CD4-positive, alpha-beta T cell treated with Interleukin-12 subunit alpha and Interleukin-12 subunit beta, for 1 hour (primary cell): ENCODE measurements around the gene MGA.
"Not testable (repeated sequence)": the region's sequence is repeated elsewhere in the genome, so short reads cannot be mapped to it uniquely, and the experiment has no call there.

Experiments used
- DNase-seq: peaks from one replicate; pipeline ENCODE4 v3.0.0-alpha.2; 2020

MGA gene

GRCh38 chr15:41728061-41728460 is 67.9 kb downstream of the MGA start:
- not testable (repeated sequence) for DNase-seq

DNA sequence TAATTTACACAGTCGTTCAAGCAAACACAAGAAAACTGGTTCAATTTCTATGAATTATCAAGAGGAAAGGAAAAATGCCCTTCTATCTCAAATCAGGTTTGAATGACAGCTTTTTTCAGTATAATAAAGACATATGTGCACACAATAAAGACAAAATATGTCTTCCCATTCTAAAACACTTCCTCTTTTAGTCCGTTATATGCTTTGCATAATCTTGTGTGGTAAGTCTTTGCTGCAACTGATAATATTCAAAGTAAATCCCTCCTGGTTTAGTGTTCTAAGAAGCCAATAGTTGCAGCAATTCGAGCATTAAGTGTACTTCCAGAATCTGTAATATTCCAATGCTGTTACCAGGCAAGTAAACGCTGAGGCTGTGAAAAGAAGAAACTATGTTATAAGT is 70.3 kb downstream of the MGA start:
- DNase-seq, result no peak

DNA sequence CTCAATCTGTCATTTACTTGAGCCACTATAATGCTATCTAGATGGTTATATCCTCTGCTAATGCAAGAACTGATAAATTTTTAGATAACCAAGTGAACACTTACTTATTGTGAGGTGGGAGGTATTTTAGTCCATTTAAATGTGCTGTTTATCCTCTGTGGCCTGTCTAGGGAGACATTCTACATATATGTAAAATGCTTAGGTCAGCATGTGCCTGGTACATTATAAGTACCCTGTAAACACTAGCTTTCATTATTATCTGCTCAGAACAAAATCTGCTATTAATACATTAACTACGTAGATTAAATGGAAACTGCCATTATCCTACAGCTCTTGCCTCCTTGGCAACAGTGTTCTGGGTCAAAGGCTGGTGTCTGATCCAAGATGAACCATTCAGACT is 72.3 kb downstream of the MGA start:
- DNase-seq, result no peak

- DNase-seq, result no peak
Observed at GRCh38 chr15:41734079-41734478, 73.9 kb downstream of the MGA start.

DNA sequence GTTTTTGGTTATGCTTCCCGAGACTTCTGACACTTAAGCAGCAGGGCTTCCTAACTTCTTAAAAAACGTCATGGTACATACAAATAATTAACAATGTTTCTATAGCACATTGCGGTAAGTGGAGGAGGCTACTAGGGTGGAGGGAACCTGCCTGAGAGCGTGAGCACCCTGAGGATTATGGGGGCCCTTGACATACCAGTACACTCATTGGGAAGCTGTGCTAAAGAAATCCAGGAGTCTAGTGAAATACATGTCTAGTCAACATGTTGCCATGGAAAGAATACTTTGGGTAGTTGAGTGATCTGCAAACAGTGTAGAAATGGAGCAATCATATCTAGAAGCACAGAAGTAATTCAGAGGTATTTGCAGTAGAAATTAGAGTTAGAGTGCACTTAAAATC is 74.8 kb downstream of the MGA start:
- no peak for DNase-seq

DNA sequence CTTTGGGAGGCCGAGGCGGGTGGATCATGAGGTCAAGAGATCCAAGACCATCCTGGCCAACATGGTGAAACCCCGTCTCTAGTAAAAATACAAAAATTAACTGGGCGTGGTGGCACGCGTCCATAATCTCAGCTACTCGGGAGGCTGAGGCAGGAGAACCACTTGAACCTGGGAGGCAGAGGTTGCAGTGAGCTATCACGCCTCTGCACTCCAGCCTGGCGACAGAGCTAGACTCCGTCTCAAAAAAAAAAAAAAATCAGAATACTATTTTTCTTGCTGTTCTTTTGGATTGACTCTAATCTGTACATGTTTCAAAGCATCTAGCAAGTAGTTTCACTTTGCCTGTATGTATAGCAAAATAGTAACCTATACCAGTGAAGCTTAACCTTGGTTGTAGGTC is 75.3 kb downstream of the MGA start:
- not testable (repeated sequence) for DNase-seq

DNA sequence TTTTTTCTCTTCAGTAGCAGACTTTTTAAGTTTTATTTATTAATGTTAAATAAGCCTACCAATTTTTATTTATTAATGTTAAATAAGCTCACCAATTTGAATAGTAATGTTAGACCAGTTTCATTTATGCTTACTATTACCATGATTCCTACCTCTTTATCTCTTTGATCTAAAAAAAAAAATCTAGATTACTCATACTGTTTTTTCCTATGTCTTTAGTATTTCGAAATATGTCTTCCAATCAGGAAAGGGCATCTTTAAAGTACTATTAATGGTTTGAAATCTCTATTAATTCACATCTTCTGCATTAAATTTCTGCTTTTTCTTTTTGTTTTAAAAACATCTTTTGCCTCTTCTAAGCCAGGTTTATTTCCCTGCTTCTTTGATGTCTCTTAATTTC is 86.6 kb downstream of the MGA start:
- DNase-seq, result no peak

DNA sequence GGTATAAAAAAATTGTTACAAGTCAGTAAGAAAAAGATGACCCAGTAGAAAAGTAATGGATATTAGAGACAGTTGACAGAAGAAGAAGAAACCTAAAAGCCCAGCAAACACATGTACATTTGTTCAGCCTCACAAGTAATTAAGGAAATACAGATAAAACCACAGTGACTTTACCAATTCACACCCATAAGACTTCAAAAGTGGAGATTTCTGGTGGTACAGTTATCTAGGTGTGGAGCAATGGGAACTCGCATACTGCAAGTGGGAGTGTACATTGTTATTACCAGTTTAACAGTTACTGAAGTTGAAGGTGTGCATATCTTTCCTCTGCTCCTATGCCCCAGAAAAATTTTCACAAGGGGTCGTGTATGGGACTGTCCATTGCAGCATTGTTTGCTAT is 96.0 kb downstream of the MGA start:
- DNase-seq, result no peak

- DNase-seq, result peak; percentile 79
Observed at GRCh38 chr15:41772720-41773331, 112.6 kb downstream of the MGA start.

GRCh38 chr15:41773332-41773728 is 113.1 kb downstream of the MGA start:
- DNase-seq, result no peak

DNA sequence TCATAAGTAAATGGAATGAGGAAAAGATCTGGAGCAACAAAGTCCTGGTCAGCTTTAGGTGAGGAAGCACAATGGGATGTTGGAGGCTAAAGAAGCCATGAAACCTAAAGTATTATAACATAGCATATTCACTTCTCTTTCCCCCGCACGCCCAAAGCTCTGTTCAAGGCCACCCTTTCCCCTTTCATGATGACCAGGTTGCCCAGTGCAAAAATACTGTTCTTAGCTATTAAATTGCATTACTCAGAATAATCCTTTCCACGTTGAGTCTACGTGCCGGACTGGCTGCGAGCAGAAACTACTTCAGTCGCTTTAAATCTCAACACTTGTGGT is 113.5 kb downstream of the MGA start:
- no peak for DNase-seq

- DNase-seq, result peak; percentile 98
Observed at GRCh38 chr15:41774062-41774881, 114.1 kb downstream of the MGA start, which contains the start of gene MAPKBP1. MAPKBP1 (plus strand) TSS chr15:41774484; CDS start chr15:41775276, 792 bp downstream.

- DNase-seq, result no peak
Observed at GRCh38 chr15:41774882-41775417, 114.7 kb downstream of the MGA start.

DNA sequence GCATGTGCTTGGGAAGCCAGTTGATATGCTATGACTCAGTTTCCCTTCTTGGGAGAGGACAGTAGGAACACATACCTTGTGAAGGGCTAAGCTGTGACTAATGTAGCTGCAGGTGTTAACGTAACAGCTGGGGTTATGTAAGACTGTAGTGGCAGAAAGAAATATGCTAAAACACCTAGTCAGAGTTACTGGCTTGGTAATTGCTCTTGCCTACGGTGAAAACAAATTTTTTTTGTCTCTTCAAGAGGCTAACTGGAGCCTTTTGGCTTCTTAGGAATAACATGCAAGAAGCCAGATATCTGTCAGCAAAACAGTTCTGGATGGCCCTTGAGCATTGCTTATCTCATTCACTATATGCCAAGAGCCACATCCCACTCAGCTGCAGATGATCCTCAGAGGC is 115.4 kb downstream of the MGA start:
- DNase-seq, result no peak

DNA sequence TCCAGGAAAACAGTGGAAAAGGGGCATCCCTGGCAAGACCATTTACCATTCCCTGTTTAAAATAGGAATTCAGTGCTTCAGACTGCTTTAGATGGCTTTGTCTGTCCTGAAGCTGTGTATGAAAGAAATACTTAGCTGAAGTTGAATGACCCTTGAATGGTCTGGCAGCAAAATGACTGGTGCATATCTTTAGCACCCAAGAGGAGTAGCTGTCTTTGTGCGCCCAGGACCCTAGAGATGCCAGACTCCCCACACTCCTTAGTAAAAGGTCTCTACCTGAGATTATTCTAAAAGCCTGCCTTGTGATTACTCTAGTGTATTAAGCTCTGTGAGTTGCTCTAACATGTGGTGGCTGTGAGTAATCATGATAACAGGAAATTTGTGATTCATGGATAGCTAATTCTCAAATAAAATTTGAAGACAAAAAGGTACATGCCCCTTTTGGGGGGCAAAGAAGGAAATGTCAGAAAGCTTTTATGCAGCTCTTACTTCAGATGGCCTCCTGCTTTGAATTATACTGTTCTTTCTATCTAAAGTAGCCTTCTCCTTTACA is 117.3 kb downstream of the MGA start:
- DNase-seq, result no peak

DNA sequence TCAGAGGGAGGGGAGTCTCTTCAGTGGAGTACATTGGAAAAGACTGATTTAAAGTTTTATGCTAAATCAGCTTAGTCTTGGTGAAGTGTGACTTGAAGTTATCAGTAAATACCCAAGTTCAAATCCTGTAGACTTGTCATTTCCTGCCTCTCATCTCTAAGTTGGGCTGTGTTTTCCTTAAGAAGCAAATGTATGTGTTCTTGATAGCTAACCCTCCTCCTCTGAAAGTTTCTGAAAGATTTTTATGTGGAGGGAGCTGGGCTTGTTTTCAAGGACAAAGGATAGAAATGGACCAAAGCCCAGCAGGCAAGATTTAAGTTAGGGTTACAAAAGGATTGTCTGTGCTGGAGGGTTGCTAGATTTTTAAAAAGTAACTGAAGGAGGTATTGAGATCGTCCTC is 118.3 kb downstream of the MGA start:
- no peak for DNase-seq

GRCh38 chr15:41779662-41780157 is 119.5 kb downstream of the MGA start:
- DNase-seq, result no peak

DNA sequence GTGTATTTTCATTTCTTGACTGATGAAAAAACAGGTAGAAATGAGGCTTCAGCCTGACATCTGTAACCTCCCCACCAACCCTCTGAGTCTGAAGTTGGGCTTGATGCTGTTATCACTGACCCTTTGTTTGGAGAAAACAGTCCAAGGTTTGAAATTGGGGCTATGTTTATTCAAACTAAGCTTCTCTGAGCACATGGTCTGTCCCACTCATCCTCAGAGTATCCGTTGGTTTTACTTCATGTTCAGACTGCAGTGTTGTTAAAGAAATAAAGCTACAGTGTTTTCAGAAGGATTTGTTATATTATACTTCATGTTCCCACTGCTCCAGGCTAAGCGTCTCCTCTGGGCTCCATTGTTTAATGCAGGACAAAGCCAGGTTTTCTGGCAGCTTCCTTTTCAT is 120.1 kb downstream of the MGA start:
- DNase-seq, result no peak

- no peak for DNase-seq
Observed at GRCh38 chr15:41780727-41781126, 120.5 kb downstream of the MGA start.

- no peak for DNase-seq
Observed at GRCh38 chr15:41782371-41783282, 122.4 kb downstream of the MGA start.

DNA sequence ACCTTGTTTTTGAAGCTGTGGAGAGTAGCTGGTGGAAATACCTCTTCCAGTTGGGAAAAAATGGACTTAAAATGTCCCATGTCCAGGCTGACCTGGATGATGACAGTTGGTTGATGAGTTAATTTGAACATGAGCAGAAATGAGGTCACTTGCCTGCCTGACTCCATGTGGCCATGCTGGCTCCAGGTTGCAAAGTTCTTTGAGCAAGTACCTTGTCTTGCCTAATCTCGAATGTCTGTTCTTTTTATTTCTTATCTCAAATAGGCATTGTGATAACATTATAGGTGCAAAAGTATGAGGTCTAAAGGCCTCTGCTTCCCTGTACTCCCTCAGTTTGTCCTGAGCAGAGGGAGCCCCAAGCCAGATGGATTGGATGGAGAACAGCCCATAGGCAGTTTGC is 123.1 kb downstream of the MGA start:
- no peak for DNase-seq

DNA sequence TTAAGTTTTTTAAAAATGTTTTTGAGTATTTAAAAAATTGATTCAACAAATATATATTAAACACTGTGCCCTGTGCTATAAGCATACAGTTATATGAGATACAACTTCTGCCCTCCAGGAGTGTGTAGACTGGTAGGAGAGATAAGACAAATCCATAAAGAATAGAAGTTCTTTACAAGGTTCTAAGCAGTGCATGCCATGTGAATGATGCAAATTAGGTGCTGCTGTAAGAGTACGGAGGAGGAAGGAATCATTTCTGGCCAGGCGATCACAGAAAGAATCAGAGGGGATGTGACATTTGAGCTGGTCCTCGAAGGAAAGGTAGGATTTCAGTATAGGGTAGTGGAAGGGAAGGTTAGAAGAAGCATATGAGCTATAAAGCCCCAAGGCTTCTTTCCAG is 128.1 kb downstream of the MGA start:
- DNase-seq, result no peak

DNA sequence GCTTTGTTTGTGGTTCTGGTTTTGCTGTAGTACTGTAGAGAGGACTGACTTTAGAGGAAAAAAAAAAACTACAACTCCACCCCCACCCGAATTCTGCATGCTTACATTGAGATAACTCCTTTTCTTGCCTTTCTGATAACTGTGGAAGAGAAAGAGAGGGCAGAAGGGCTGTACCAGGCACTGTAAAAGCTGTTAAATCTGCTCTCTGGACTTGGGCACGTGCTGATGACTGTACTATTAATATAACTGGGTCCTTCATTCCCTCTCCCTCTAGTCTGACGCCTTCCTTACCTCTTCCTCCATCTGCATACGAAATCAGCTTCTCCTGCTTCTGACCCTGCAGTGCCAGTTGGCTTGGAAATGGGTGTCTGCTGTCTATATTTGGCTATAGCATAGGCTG is 129.0 kb downstream of the MGA start:
- DNase-seq, result no peak
